Measurements from ENCODE around the gene RPS15. TPM values are rescaled to one million over a fixed set of nuclear protein-coding genes. Genes with fewer than 3 reads are reported as not detected.
A peak's percentile ranks its signal among the peaks of the same experiment; 100 is the strongest.

RPS15 gene
- total and polyA plus RNA-seq, 2 of the 13 experiments (the other 11 are each of a cell fraction or from before 2014, with no cell fraction given) = 695 to 1,411 TPM

GRCh38 chr19:1424192-1424955 is 13.8 kb upstream of the RPS15 start (continued):
- TF ChIP-seq ZNF569 (CRISPR knock-in tag; IDR thresholded peaks at IDR 0.05; ENCODE audit: borderline replicate concordance) (no peak), NR1H2 (CRISPR knock-in tag; IDR thresholded peaks at IDR 0.05; ENCODE audit: borderline replicate concordance, low read depth) (no peak), HOMEZ (CRISPR knock-in tag; IDR thresholded peaks at IDR 0.05; ENCODE audit: low read depth) (0 out of 2 replicates have a peak, but pooled peaks have one; percentile 36), NFIB (CRISPR knock-in tag; IDR thresholded peaks at IDR 0.05; ENCODE audit: borderline replicate concordance) (no peak), RBAK (CRISPR knock-in tag; IDR thresholded peaks at IDR 0.05) (no peak), ARID4A (CRISPR knock-in tag; IDR thresholded peaks at IDR 0.05; ENCODE audit: borderline replicate concordance) (peak; percentile 56; the same call in 1 of the 2 replicates), ZBTB44 (CRISPR knock-in tag; IDR thresholded peaks at IDR 0.05) (no peak), KDM1A (CRISPR knock-in tag; IDR thresholded peaks at IDR 0.05) (no peak), PCBP2 (optimal IDR thresholded peaks at IDR 0.05; ENCODE audit: low read depth, low read length, poor library complexity, severe bottlenecking) (no peak), ZNF441 (CRISPR knock-in tag; IDR thresholded peaks at IDR 0.05; ENCODE audit: borderline replicate concordance) (no peak), CERS6 (CRISPR knock-in tag; IDR thresholded peaks at IDR 0.05) (no peak), NR0B2 (CRISPR knock-in tag; IDR thresholded peaks at IDR 0.05) (0 out of 2 replicates have a peak, but pooled peaks have one; percentile 6), MTF1 (CRISPR knock-in tag; IDR thresholded peaks at IDR 0.05) (no peak), HNF1B (CRISPR knock-in tag; IDR thresholded peaks at IDR 0.05) (peak; percentile 77), ZNF256 (CRISPR knock-in tag; conservative IDR thresholded peaks at IDR 0.05) (no peak), ZKSCAN5 (CRISPR knock-in tag; IDR thresholded peaks at IDR 0.05) (no peak), NFATC3 (CRISPR knock-in tag; IDR thresholded peaks at IDR 0.05) (peak; percentile 49; the same call in 1 of the 2 replicates)
